Calu3 (cell line): ENCODE data around the gene OR5M10. TPM values are rescaled to one million over a fixed set of nuclear protein-coding genes. Genes with fewer than 3 reads are reported as not detected.
"Not testable (repeated sequence)": the region's sequence is repeated elsewhere in the genome, so short reads cannot be mapped to it uniquely, and the experiment has no call there.

Experiments used
- Bru-seq: library from RNA; stranded (reverse); fragments of 400-500 nt; gene quantifications from one replicate; lab custom pipeline; 2021; lab: Mats Ljungman, UMichigan
- BruChase-seq, 2 experiments: library from RNA; stranded (reverse); fragments of 400-500 nt; gene quantifications; one replicate each; lab custom pipeline; 2021; lab: Mats Ljungman, UMichigan
- BruUV-seq: library from RNA; stranded (reverse); fragments of 400-500 nt; replicated peaks from 2 replicates; lab custom pipeline; 2021; lab: Mats Ljungman, UMichigan
- CTCF ChIA-PET: fragments of 300-600 bp; sonication (Branson Sonifier 250); formaldehyde crosslinking; loops from one replicate; lab custom pipeline; 2022; ENCODE audit warnings: antibody characterized with exemption; lab: Charles Lee
- DNase-seq: peaks from one replicate; pipeline ENCODE4 v3.0.0; 2022
- H3K27ac Mint-ChIP-seq: one replicate; pipeline ENCODE4 v1.8.0; 2022; ENCODE audit warnings: mixed read lengths; ENCODE audit not compliant: unreplicated experiment
- H3K27me3 Mint-ChIP-seq: one replicate; pipeline ENCODE4 v1.8.0; 2022; ENCODE audit warnings: mixed read lengths; ENCODE audit not compliant: unreplicated experiment
- H3K36me3 Mint-ChIP-seq: one replicate; pipeline ENCODE4 v1.8.0; 2022; ENCODE audit warnings: mild to moderate bottlenecking, moderate library complexity, mixed read lengths; ENCODE audit not compliant: insufficient read depth, unreplicated experiment
- H3K4me1 Mint-ChIP-seq: one replicate; pipeline ENCODE4 v1.8.0; 2022; ENCODE audit warnings: mild to moderate bottlenecking, low read depth, mixed read lengths; ENCODE audit not compliant: unreplicated experiment
- H3K4me3 Mint-ChIP-seq: one replicate; pipeline ENCODE4 v1.8.0; 2022; ENCODE audit warnings: mild to moderate bottlenecking, low read depth, moderate library complexity, mixed read lengths; ENCODE audit not compliant: unreplicated experiment
- H3K9me3 Mint-ChIP-seq: one replicate; pipeline ENCODE4 v1.8.0; 2022; ENCODE audit warnings: low read depth, mixed read lengths; ENCODE audit not compliant: unreplicated experiment
- CTCF ChIP-seq: fragments of 200-600 bp; IDR thresholded peaks from one replicate; pipeline ENCODE4 v1.8.0; 2022; ENCODE audit warnings: antibody characterized with exemption; ENCODE audit not compliant: unreplicated experiment
- intact Hi-C: fragments of 100-400 bp; cut with micrococcal nuclease; formaldehyde crosslinking; loops from one replicate; pipeline ENCODE4 v1.10.0; 2022; ENCODE audit not compliant: unreplicated experiment
- long read RNA-seq: library from polyadenylated mRNA; stranded (forward); transcript quantifications from one replicate; pipeline ENCODE4 v2.0.0, GENCODE V29; 2022
- total RNA-seq: library from RNA; stranded (reverse); gene quantifications from 2 replicates; pipeline ENCODE4 v1.2.3, GENCODE V29; 2022

OR5M10 gene
- total RNA-seq (not detected in 2 replicates), Bru-seq, nascent RNA (not detected), BruChase-seq, experiment 1, labeled RNA remaining after a 6-hour chase (not detected), BruChase-seq, experiment 2, labeled RNA remaining after a 2-hour chase (not detected)
- long read RNA-seq: 0 reads

GRCh38 chr11:56577621-56578020, at the start of gene OR5M10:
Gene OR5M10 (minus strand): TSS chr11:56577721. CDS start chr11:56577721, 0 bp downstream.
- BruUV-seq: no TSS peak
- no peak for TF ChIP-seq CTCF
- Mint-ChIP-seq H3K27ac (no peak within 1 kb of the TSS), H3K4me3 (no peak within 1 kb of the TSS), H3K36me3 (no peaks in the 10 kb centered on the region), H3K4me1 (no peaks in the 10 kb centered on the region), H3K27me3 (no peaks in the 10 kb centered on the region), H3K9me3 (peaks cover 6% of the 10 kb centered on the region)
- CTCF ChIA-PET: no interaction called here
- intact Hi-C loops: no loop called here
- DNase-seq: no peak

DNA sequence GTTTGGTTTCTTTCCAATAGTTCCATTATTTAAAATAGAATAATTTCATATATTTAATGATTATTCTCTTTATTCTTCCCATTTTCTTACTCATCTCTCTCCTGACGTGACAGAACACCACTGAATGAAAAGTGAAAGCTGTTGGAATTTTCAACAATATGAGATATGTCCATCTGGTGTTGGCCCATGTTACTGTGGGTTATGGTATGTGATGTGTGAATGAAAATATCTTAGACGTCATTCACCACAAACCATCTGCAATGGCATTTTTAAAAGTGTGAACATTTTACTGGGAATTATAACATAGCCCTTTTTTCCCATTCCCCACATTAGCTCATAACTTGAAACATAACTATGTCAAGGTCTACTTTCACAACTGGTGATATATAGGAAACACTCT, 48.4 kb upstream of the OR5M10 start:
- H3K4me1 Mint-ChIP-seq: no peaks in the 10 kb centered on the region
- BruUV-seq: no TSS peak

GRCh38 chr11:56624661-56625110, 47.2 kb upstream of the OR5M10 start:
- no TSS peak for BruUV-seq
- TF ChIP-seq CTCF: peak; percentile 45
- Mint-ChIP-seq H3K36me3 (no peaks in the 10 kb centered on the region), H3K27ac (no peak overlapping the region), H3K9me3 (no peaks in the 10 kb centered on the region), H3K4me3 (no peak overlapping the region), H3K4me1 (no peaks in the 10 kb centered on the region), H3K27me3 (peaks cover 13% of the 10 kb centered on the region)
- intact Hi-C loops: loop anchor here (1.0 to 10.0 kb wide), 6 partner anchors 78 to 680 kb away; no protein-coding TSS in a partner anchor
- DNase-seq: peak; percentile 51
- CTCF ChIA-PET: interaction anchor here (0.7 kb wide), 1 partner anchor 625 kb away, joined by 5 read pairs; no protein-coding TSS in a partner anchor

More for the DNA sequence above, 48.4 kb upstream of the OR5M10 start:
- no peaks in the 10 kb centered on the region for H3K9me3 Mint-ChIP-seq
- CTCF ChIA-PET: interaction anchor here (0.6 kb wide), 1 partner anchor 205 kb away, joined by 5 read pairs; no protein-coding TSS in a partner anchor
- TF ChIP-seq CTCF: no peak
- peaks cover under 1% of the 10 kb centered on the region for H3K27me3 Mint-ChIP-seq
- H3K4me3 Mint-ChIP-seq: no peak overlapping the region
- DNase-seq: no peak
- H3K27ac Mint-ChIP-seq: no peak overlapping the region
- intact Hi-C loops: loop anchor here (10.0 kb wide), 2 partner anchors 309 to 681 kb away; no protein-coding TSS in a partner anchor
- H3K36me3 Mint-ChIP-seq: no peaks in the 10 kb centered on the region

GRCh38 chr11:56611174-56611573, 33.7 kb upstream of the OR5M10 start:
- Mint-ChIP-seq H3K9me3 (no peaks in the 10 kb centered on the region), H3K36me3 (no peaks in the 10 kb centered on the region), H3K4me1 (no peaks in the 10 kb centered on the region), H3K27me3 (peaks cover 14% of the 10 kb centered on the region), H3K4me3 (no peak overlapping the region), H3K27ac (no peak overlapping the region)
- TF ChIP-seq CTCF: no peak
- intact Hi-C loops: no loop called here
- no peak for DNase-seq
- no TSS peak for BruUV-seq
- CTCF ChIA-PET: no interaction called here

DNA sequence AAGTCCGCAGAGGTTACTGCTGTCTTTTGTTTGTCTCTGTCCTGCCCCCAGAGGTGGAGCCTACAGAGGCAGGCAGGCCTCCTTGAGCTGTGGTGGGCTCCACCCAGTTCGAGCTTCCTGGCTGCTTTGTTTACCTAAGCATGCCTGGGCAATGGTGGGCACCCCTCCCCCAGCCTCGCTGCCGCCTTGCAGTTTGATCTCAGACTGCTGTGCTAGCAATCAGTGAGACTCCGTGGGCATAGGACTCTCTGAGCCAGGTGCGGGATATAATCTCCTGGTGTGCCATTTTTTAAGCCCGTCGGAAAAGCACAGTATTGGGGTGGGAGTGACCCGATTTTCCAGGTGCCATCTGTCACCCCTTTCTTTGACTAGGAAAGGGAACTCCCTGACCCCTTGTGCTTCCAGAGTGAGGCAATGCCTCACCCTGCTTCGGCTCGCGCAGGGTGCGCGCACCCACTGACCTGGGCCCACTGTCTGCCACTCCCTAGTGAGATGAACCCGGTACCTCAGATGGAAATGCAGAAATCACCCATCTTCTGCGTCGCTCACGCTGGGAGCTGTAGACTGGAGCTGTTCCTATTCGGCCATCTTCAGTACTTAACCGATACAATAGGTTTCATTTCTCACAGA, 14.7 kb upstream of the OR5M10 start:
- DNase-seq, H3K27me3 Mint-ChIP-seq, H3K27ac Mint-ChIP-seq, H3K4me3 Mint-ChIP-seq, CTCF ChIA-PET, H3K4me1 Mint-ChIP-seq, intact Hi-C loops, H3K9me3 Mint-ChIP-seq, BruUV-seq, H3K36me3 Mint-ChIP-seq: not testable (repeated sequence)
